HG03097 (cell line): Measurements from ENCODE around the gene ZNF609.
"Not testable (repeated sequence)": the region's sequence is repeated elsewhere in the genome, so short reads cannot be mapped to it uniquely, and the experiment has no call there.

ENCODE experiments used
- ATAC-seq: cut with Tn5 transposase; IDR thresholded peaks from one replicate; pipeline ENCODE4 v1.9.1; 2021; ENCODE audit not compliant: unreplicated experiment, low FRiP score

ZNF609 gene

GRCh38 chr15:64618540-64618939, 158.2 kb downstream of the ZNF609 start:
- no peak for ATAC-seq

GRCh38 chr15:64619880-64620839, 159.8 kb downstream of the ZNF609 start:
- no peak for ATAC-seq

DNA sequence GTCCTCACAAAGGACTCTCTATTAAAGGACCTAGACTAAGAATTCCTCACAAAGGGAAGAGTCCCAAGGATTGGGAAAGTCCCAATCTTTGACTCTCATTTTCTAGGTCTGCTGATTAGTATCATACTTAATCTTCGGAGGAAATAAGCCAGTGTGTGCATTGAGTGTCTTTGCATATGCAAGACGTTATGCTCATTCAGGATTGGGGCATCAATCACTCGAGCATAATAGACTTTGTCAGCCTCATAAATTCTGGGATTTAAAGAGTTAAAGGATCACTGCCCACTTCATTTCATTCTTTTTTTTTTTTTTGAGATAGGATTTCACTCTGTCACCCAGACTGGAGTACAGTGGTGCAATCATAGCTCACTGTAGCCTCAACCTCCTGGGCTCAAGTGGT, 160.7 kb downstream of the ZNF609 start:
- no peak for ATAC-seq

DNA sequence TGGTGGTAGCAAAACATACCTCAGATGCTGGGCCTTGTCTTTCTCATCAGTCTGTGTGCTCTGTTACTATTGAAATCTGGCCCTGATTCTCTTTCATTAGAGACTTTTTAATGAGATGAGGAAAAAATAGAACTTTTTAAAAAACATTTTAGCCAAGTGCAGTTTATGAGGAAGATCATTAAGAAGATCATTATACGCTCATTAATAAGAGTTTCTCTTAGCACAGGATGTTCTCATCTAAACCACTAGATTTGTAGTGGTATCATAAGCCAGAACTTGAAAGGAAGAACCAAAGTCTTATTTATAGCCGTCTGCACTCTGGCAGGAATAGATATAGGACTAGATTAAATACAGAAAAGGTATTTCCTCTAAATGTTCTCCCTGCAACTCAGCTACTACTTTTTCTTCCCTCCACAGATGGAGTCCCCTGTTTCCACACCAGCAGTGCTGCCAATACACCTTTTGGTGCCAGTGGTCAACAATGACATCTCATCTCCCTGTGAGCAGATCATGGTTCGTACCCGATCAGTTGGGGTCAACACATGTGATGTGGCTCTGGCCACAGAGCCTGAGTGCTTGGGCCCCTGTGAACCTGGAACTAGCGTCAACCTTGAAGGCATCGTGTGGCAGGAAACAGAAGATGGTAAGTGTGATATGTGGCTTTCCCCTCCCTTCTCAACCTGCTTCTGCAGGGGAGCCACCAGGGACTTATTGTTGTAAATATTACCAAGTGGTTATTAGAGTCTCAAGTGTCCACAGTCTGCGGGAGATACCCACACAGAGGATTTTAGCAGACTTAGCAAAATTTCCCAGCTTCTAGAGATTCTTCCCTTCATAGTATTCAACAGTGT, 162.3 kb downstream of the ZNF609 start:
- ATAC-seq, result peak; percentile 76

DNA sequence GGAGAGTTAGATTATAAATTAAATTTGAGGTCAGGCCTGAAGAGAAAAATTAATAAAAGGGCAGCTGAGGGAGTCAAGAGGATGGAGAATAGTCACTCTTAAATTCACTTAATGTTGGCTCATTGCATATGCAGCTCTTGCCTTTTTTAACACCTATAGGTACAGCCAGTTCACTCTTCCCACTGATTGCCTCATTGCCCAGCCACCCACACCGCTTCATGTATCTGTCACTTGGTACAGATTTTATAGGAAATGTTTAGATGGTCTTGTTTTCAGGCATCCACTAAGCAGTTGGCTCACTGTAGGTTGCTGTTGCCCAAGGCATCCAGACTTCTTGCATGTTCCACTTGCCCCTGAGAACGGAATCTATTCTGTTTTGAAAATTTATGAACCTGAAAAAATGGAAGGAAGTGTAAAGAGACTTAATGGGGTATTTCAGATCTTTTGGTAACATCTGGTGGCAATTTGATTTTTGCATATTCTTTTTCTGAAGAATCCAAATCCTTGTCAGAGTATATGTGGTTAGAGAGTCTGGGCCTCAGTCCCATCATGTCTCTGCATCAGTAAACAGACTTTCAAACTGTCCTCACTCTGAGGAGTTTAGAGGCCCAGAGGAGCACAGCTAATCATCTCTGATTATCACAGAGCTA, 163.1 kb downstream of the ZNF609 start:
- no peak for ATAC-seq

DNA sequence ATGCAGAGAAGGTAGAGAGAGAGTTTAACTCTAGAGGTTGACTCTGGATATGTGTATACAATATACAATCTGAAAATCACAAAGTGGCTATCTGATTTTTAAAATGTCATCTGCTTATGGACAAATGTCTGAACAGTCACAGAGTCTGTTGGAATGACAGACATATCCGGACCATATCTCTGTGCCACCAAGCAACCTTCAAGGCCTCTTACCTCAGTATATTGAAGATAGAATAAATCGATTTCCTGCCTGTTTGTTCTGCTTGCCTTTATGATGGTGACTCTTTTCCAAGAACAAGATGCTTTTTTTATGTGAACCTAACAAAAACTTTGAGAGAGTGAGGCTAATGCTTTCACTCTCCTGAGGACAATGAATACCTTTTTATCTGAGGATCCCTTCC, 163.9 kb downstream of the ZNF609 start:
- ATAC-seq, result no peak

- no peak for ATAC-seq
Measured at GRCh38 chr15:64629063-64629462, 168.7 kb downstream of the ZNF609 start.

GRCh38 chr15:64630396-64631107, 170.2 kb downstream of the ZNF609 start:
- ATAC-seq, result no peak

GRCh38 chr15:64632639-64633038, 172.3 kb downstream of the ZNF609 start:
- not testable (repeated sequence) for ATAC-seq

- no peak for ATAC-seq
Measured at GRCh38 chr15:64633332-64633731, 173.0 kb downstream of the ZNF609 start.

GRCh38 chr15:64634027-64634426, 173.6 kb downstream of the ZNF609 start:
- ATAC-seq, result peak; percentile 65

DNA sequence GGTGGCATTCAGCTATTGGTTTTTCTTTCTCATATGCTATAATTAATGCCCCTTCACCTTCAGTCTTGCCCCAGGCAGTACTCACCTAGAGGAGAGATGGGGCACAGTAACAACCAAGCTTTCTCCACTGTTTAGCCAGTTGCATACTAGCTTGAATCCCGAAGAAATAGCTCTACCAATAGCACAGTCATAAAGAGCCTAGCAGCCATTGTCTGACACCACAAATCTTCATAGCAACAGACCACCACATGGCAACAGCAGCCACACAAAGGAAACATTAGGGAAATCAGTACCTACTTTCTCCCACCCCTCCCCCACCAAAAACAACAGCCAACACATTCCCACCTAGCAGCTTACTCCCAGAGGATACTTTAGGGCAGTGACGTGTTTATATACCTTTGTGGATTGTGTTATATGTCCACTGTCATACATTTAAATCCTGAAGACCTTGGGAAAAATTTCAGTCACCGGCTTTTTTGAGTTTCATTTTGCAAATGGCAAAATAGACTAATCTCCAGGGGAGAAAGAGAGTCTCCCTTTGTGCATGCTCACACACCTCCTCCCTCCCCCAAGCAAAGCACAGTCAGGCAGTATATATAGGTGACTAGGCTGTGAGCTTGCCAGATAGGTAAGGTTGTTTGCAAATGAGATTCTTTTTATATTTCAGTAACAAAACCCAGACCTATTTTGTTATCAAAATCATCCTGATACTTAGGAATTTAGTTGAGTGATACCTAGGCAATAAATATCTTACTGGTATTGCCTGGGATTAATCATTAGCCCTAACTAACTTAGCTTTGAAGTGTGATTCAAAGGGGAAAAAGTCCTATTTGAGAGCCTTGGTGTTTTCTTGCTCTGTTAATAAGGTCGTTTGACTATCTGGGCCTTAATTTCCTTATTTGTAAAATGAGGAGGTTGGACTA, 174.5 kb downstream of the ZNF609 start:
- peak; percentile 49 for ATAC-seq

DNA sequence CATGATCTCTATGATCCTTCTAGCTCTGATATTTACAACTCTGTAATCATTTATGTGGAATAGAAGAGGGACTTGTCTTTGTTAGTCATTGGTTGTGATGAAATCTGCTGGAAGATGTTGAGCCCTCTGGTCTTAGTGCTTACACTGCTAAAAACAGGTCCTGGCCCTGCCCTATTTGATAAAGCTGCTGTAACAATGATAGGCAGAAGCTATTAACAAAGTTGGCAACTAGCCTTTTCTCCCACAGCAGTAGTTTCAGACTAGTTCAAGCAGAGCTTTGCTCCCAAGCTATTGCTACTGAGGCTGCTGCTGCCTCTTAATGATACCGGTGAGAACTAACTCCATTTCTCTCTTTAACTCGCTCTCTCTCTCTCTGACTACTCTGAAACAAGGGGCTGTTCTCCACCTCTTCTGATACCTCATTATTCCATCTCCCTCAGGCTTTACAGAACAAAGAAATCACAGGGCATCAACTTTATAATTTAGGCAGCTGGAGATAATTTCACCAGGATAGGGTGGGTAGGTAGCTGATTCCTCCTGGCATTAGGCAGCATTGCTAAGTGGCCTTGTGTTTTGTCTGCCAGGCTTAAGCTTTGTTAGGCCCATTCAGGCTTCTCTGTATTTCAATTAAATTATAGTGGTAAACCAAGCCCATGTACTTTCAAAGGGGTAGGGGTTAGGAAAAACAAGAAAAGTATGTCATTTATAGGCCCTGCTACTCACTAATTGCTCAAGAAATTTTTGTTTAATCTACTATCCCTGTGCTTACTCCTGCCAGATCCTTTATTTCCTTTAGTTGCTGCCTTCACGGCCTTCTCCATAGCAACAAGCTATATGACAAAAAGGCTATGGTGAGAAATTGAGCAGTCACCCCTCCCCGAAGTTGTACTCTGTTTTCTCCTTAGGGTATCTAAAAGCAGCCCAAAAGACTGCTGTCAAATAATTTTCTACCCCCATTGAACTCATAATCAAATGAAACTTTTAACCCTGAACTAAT, 175.4 kb downstream of the ZNF609 start:
- no peak for ATAC-seq

- ATAC-seq, result no peak
Measured at GRCh38 chr15:64636556-64636955, 176.2 kb downstream of the ZNF609 start.

- ATAC-seq, result no peak
Measured at GRCh38 chr15:64637412-64637811, 177.0 kb downstream of the ZNF609 start.

- not testable (repeated sequence) for ATAC-seq
Measured at GRCh38 chr15:64639744-64640143, 179.4 kb downstream of the ZNF609 start.

GRCh38 chr15:64640146-64640871, 179.9 kb downstream of the ZNF609 start:
- ATAC-seq, result no peak
